Mucosa of descending colon (tissue), 3 donors: ENCODE measurements around the gene GLYAT. TPM values are rescaled to one million over a fixed set of nuclear protein-coding genes. Genes with fewer than 3 reads are reported as not detected.
"Not testable (repeated sequence)": the region's sequence is repeated elsewhere in the genome, so short reads cannot be mapped to it uniquely, and the experiment has no call there.

Experiments used
- ATAC-seq: fragments of 200-7000 bp; cut with Tn5 transposase; one replicate; pipeline ENCODE4 v1.9.1; 2020; ENCODE audit warnings: mild to moderate bottlenecking, moderate library complexity
- DNase-seq, 3 donors: peaks; one replicate each; pipeline ENCODE4 v3.0.0-alpha.2; 2020
- H3K36me3 ChIP-seq: fragments of 200-600 bp; one replicate; pipeline ENCODE4 v1.8.0; 2021; ENCODE audit warnings: low read depth, mild to moderate bottlenecking
- H3K4me1 ChIP-seq: fragments of 200-600 bp; one replicate; pipeline ENCODE4 v1.8.0; 2021; ENCODE audit warnings: low read depth, mild to moderate bottlenecking
- H3K4me3 ChIP-seq: fragments of 200-600 bp; one replicate; pipeline ENCODE4 v1.8.0; 2021; ENCODE audit warnings: mild to moderate bottlenecking
- H3K9me3 ChIP-seq: fragments of 200-600 bp; one replicate; pipeline ENCODE4 v1.8.0; 2021; ENCODE audit warnings: mild to moderate bottlenecking
- CTCF ChIP-seq: fragments of 200-600 bp; IDR thresholded peaks from one replicate; pipeline ENCODE4 v1.8.0; 2022; ENCODE audit warnings: antibody characterized with exemption, mild to moderate bottlenecking
- intact Hi-C, 2 donors: fragments of 100-400 bp; cut with DNase I in 1 of 2; cut with micrococcal nuclease in 1 of 2; formaldehyde crosslinking; loops; one replicate each; pipeline versions ENCODE4 v1.11.0 to v1.11.1; 2022; cut with DNase I, micrococcal nuclease
- total RNA-seq, 3 donors: library from RNA; stranded (reverse); fragmentation: NEBNext Ultra II Directional in 2 of 3; extraction: Animal tissue kit (Norgen Biotek cat#: 25700) in 2 of 3; gene quantifications; one replicate each; pipeline versions ENCODE4 v1.2.1 to v1.2.4, GENCODE V29; 2021 to 2023
- donor health status: DM: no; HTN: no; CAD: no; lungs with moderate emphysema.
- donor health status: DM: no; HTN: no; CAD: no.
- donor health status: DM: no; HTN: yes; CAD: no.

GLYAT gene
- total RNA-seq, 3 donors from 2014 or later: not detected

GRCh38 chr11:58711832-58712231, 19.9 kb downstream of the GLYAT start:
- Histone ChIP-seq H3K36me3 (no peaks in the 10 kb centered on the region), H3K4me1 (no peaks in the 10 kb centered on the region), H3K9me3 (no peaks in the 10 kb centered on the region), H3K4me3 (no peak overlapping the region)
- DNase-seq: no peak
- no peak for TF ChIP-seq CTCF
- ATAC-seq: no peak
- intact Hi-C loops: no loop called here

GRCh38 chr11:58707767-58708166, 24.0 kb downstream of the GLYAT start:
- no peak for TF ChIP-seq CTCF
- Histone ChIP-seq H3K9me3 (peaks cover 6% of the 10 kb centered on the region), H3K4me1 (no peaks in the 10 kb centered on the region), H3K4me3 (no peak overlapping the region), H3K36me3 (no peaks in the 10 kb centered on the region)
- DNase-seq: no peak
- intact Hi-C loops: no loop called here
- ATAC-seq: no peak

- H3K9me3 ChIP-seq, intact Hi-C loops, H3K4me1 ChIP-seq, DNase-seq, H3K36me3 ChIP-seq, ATAC-seq, H3K4me3 ChIP-seq: not testable (repeated sequence)
These were observed 34.9 kb downstream of the GLYAT start for GRCh38 chr11:58696825-58697224.

- no peak for DNase-seq
- no peak overlapping the region for H3K4me3 ChIP-seq
- H3K36me3 ChIP-seq: no peaks in the 10 kb centered on the region
- no peak for ATAC-seq
- TF ChIP-seq CTCF: no peak
- H3K9me3 ChIP-seq: no peaks in the 10 kb centered on the region
- no peaks in the 10 kb centered on the region for H3K4me1 ChIP-seq
- intact Hi-C loops: no loop called here
These were observed 38.7 kb downstream of the GLYAT start for GRCh38 chr11:58693026-58693425.

GRCh38 chr11:58691675-58692074, 40.1 kb downstream of the GLYAT start:
- intact Hi-C loops: no loop called here

More at GRCh38 chr11:58691675-58692074, 40.1 kb downstream of the GLYAT start:
- ATAC-seq (no peak), DNase-seq (no peak)
- Histone ChIP-seq H3K9me3 (no peaks in the 10 kb centered on the region), H3K4me3 (no peak overlapping the region), H3K36me3 (no peaks in the 10 kb centered on the region), H3K4me1 (no peaks in the 10 kb centered on the region)
- no peak for TF ChIP-seq CTCF
